MCF 10A (cell line): ENCODE data around the gene SLC6A7. TPM values are rescaled to one million over a fixed set of nuclear protein-coding genes. Genes with fewer than 3 reads are reported as not detected.
A peak's percentile ranks its signal among the peaks of the same experiment; 100 is the strongest.

ENCODE experiments used
- Bru-seq: library from RNA; stranded (reverse); fragments of 400-500 nt; gene quantifications from one replicate; lab custom pipeline; 2021; lab: Mats Ljungman, UMichigan
- BruChase-seq, 2 experiments: library from RNA; stranded (reverse); fragments of 400-500 nt; gene quantifications; one replicate each; lab custom pipeline; 2021; lab: Mats Ljungman, UMichigan
- BruUV-seq: library from RNA; stranded (reverse); fragments of 400-500 nt; replicated peaks from 2 replicates; lab custom pipeline; 2021; lab: Mats Ljungman, UMichigan
- CTCF ChIA-PET: fragments of 300-600 bp; sonication (Branson Sonifier 250); formaldehyde crosslinking; extraction: SDS; loops from one replicate; lab custom pipeline; 2021; ENCODE audit warnings: antibody characterized with exemption, inconsistent platforms; lab: Yijun Ruan, JAX
- POLR2A ChIA-PET: fragments of 300-600, 350-650 bp; sonication (Branson Sonifier 250); formaldehyde crosslinking; extraction: SDS; loops from one replicate; lab custom pipeline; 2020; ENCODE audit warnings: antibody characterized with exemption, inconsistent platforms; lab: Yijun Ruan, JAX
- DNase-seq: peaks from one replicate; pipeline ENCODE4 v3.0.0-alpha.2; 2018; ENCODE audit not compliant: unreplicated experiment
- H3K27ac Mint-ChIP-seq: one replicate; pipeline ENCODE4 v1.8.0; 2022; ENCODE audit warnings: mild to moderate bottlenecking, low read depth, mixed read lengths; ENCODE audit not compliant: unreplicated experiment
- H3K27me3 Mint-ChIP-seq: one replicate; pipeline ENCODE4 v1.8.0; 2022; ENCODE audit warnings: mixed read lengths; ENCODE audit not compliant: insufficient read depth, unreplicated experiment
- H3K36me3 Mint-ChIP-seq: one replicate; pipeline ENCODE4 v1.8.0; 2022; ENCODE audit warnings: mild to moderate bottlenecking, moderate library complexity, mixed read lengths; ENCODE audit not compliant: insufficient read depth, unreplicated experiment
- H3K4me1 Mint-ChIP-seq: one replicate; pipeline ENCODE4 v1.8.0; 2022; ENCODE audit warnings: mixed read lengths; ENCODE audit not compliant: insufficient read depth, unreplicated experiment
- H3K4me3 Mint-ChIP-seq: one replicate; pipeline ENCODE4 v1.8.0; 2022; ENCODE audit warnings: mild to moderate bottlenecking, moderate library complexity, mixed read lengths; ENCODE audit not compliant: unreplicated experiment
- H3K9me3 Mint-ChIP-seq: one replicate; pipeline ENCODE4 v1.8.0; 2022; ENCODE audit warnings: mixed read lengths; ENCODE audit not compliant: unreplicated experiment
- intact Hi-C: fragments of 100-400 bp; cut with micrococcal nuclease; formaldehyde crosslinking; loops from 2 replicates; pipeline ENCODE4 v1.14.1; 2022
- long read RNA-seq: library from polyadenylated mRNA; stranded (forward); transcript quantifications from one replicate; pipeline ENCODE4 v2.0.0, GENCODE V29; 2022
- total RNA-seq: library from RNA; stranded (reverse); gene quantifications from 2 replicates; pipeline ENCODE4 v1.2.3, GENCODE V29; 2022
- TF ChIP-seq, protein P1 (sequence below): fragments of 200-600 bp; IDR thresholded peaks from one replicate; pipeline ENCODE4 v1.8.0; 2022; ENCODE audit warnings: antibody characterized with exemption, mild to moderate bottlenecking; ENCODE audit not compliant: unreplicated experiment

Gene SLC6A7
- not detected in 2 replicates for total RNA-seq
- Bru-seq, nascent RNA: not detected
- not detected for BruChase-seq, experiment 1, labeled RNA remaining after a 6-hour chase
- BruChase-seq, experiment 2, labeled RNA remaining after a 2-hour chase: not detected
- long read RNA-seq: 0 reads

DNA sequence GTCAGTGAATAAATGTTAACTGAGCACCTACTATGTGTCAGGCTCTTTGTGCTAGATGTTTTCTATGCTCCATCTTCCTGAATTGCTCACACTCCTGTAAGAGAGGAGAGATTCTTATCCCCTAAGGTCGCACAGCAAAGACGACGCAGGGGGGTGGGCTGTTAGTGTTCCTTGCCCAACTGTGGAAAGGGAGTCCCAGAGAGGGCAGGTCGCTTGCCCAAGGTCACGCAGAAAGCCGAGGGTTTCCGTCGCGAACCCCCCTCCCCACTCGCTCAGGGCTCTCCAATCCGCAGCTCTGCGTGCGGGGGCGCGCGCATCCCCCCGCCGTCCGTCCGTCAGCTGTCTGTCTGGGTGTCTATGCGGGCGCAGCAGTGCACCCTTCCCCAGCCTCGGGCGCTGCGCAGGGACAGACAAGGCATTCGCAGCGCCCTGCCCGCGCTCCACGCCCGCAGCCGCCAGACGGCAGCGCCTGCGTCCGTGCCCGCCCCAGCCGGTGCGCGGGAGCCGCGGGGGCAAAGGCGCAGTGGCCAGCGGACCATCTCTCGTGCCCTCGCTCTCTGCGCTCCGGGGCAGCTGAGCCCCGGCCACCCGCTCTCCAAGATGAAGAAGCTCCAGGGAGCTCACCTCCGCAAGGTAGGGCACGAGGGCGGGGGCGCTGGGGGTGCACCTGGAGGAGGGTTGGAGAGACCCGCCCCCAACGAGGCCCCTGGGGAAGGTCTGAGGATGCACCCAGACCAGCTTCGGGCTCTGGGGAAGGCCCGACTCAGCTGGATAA lies at the start of gene SLC6A7:
SLC6A7 (plus strand) TSS at position 335 of the 775 bp plus-strand sequence; CDS start at position 601, 266 bp downstream.
- Mint-ChIP-seq H3K4me1 (no peaks in the 10 kb centered on the region), H3K27ac (no peak within 1 kb of the TSS), H3K4me3 (no peak within 1 kb of the TSS), H3K9me3 (no peaks in the 10 kb centered on the region), H3K36me3 (peaks cover 4% of the 10 kb centered on the region), H3K27me3 (peaks cover 41% of the 10 kb centered on the region)
- no TSS peak for BruUV-seq
- DNase-seq: no peak
- CTCF ChIA-PET: no interaction called here
- TF ChIP-seq, protein P1, sequence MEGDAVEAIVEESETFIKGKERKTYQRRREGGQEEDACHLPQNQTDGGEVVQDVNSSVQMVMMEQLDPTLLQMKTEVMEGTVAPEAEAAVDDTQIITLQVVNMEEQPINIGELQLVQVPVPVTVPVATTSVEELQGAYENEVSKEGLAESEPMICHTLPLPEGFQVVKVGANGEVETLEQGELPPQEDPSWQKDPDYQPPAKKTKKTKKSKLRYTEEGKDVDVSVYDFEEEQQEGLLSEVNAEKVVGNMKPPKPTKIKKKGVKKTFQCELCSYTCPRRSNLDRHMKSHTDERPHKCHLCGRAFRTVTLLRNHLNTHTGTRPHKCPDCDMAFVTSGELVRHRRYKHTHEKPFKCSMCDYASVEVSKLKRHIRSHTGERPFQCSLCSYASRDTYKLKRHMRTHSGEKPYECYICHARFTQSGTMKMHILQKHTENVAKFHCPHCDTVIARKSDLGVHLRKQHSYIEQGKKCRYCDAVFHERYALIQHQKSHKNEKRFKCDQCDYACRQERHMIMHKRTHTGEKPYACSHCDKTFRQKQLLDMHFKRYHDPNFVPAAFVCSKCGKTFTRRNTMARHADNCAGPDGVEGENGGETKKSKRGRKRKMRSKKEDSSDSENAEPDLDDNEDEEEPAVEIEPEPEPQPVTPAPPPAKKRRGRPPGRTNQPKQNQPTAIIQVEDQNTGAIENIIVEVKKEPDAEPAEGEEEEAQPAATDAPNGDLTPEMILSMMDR: no peak
- POLR2A ChIA-PET: no interaction called here
- intact Hi-C loops: no loop called here

DNA sequence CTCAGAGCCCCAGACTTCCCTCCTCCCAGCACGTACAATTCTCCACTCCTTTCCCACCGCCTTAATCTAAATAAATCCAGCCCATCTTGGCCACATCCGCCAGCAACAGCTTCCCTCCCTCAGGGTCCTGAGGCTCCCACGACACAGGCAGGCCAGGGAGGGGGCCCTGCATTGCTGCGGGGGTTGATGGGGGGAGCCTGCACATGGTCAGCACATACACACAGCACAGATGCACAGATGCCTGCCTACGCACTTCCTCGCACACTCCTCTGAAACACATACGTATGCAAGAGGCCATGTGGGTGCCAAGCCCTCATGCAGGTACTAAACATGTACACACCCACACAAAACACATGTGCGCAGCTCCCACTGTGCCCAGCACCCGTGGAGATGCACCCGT lies 49.0 kb upstream of the SLC6A7 start:
- CTCF ChIA-PET: interaction anchor here (0.5 to 4.3 kb wide), 4 partner anchors 11 to 209 kb away, joined by 3 to 29 read pairs (median 4); no protein-coding TSS in a partner anchor
- intact Hi-C loops: no loop called here
- no peak overlapping the region for H3K4me3 Mint-ChIP-seq
- TF ChIP-seq, protein P1: no peak
- H3K4me1 Mint-ChIP-seq: peaks cover 54% of the 10 kb centered on the region
- no peak for DNase-seq
- no peaks in the 10 kb centered on the region for H3K36me3 Mint-ChIP-seq
- H3K9me3 Mint-ChIP-seq: no peaks in the 10 kb centered on the region
- POLR2A ChIA-PET: interaction anchor here (0.5 kb wide), 1 partner anchor 11 kb away, joined by 3 read pairs; no protein-coding TSS in a partner anchor
- H3K27me3 Mint-ChIP-seq: no peaks in the 10 kb centered on the region
- no peak overlapping the region for H3K27ac Mint-ChIP-seq
- no TSS peak for BruUV-seq

DNA sequence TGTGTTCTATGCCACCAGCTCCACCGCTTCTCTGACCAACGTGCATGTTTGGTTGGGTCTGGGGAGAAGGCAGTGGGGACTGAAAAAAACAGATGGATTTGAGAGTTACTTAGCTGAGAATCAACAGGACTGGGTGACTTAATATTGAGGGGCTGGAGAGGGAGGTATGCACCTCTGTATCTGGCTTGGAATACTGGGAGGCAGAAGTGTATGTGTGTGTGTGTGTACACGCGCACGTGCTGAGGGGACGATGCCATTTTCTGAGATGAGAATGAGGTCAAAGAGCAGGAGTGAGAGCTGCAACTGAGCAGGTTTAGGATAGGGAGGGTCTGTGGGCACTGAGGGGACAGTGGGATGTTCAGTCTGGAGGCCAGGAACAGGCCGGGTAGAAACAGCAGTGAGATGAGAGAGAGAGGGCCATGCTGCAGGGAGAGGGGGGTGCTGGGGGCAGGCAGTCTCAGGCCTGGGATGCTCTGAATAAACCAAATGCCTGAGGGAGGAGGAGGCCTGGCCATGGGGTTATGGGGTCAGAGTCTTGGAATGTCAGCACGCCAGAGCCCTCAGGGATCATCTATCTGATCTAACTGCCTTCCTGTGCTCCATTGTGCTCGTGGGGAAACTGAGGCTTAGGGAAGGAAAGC lies 48.2 kb upstream of the SLC6A7 start:
- Mint-ChIP-seq H3K4me1 (peaks cover 54% of the 10 kb centered on the region), H3K9me3 (no peaks in the 10 kb centered on the region), H3K36me3 (no peaks in the 10 kb centered on the region), H3K27me3 (no peaks in the 10 kb centered on the region), H3K27ac (peak overlapping the region; percentile 47), H3K4me3 (no peak overlapping the region)
- DNase-seq: no peak
- TF ChIP-seq, protein P1: no peak
- no TSS peak for BruUV-seq
- intact Hi-C loops: no loop called here
- CTCF ChIA-PET: interaction anchor here (0.6 to 4.3 kb wide), 4 partner anchors 12 to 89 kb away, joined by 3 to 29 read pairs (median 4); no protein-coding TSS in a partner anchor
- POLR2A ChIA-PET: interaction anchor here (0.5 kb wide), 1 partner anchor 10 kb away, joined by 3 read pairs; no protein-coding TSS in a partner anchor
